ENCODE results near the gene UCP3.

DNA sequence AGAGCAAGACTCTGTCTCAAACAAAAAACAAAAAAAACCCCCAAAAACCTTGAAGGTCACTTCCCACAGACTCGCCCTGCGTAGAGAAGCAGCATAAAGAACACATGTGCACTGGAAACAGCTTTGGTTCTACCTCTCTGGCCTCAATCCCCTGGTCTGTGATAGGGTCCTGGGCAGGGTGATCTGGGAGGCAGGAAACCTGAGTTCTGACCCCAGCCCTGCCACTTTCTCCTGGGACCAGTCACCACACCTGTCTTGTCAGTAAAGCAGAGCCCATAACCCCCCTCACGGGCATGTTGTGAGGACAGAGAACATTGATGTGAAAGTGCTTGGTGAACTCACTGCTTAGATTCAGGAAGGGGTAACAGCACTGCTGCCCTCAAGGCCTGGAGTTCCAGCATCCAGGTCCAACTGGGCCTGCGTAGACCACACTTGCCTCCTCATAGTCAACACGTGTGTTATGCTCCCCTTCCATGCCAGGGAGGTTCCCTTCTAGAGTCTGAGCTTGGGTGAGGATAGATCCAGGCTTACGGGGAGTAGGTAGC lies 37.6 kb downstream of the UCP3 start:
- TF ChIP-seq CTCF (IDR thresholded peaks at IDR 0.05; ENCODE audit: low read depth, low read length) (no peak), EZH2phosphoT487 (IDR thresholded peaks at IDR 0.05; ENCODE audit: low read depth) (no peak)
